GM21526 (cell line): ENCODE measurements around the gene EPS15.
"Not testable (repeated sequence)": the region's sequence is repeated elsewhere in the genome, so short reads cannot be mapped to it uniquely, and the experiment has no call there.

Experiments used
- ATAC-seq: cut with Tn5 transposase; IDR thresholded peaks from one replicate; pipeline ENCODE4 v1.9.1; 2021; ENCODE audit warnings: moderate library complexity; ENCODE audit not compliant: unreplicated experiment, low FRiP score

Gene EPS15

DNA sequence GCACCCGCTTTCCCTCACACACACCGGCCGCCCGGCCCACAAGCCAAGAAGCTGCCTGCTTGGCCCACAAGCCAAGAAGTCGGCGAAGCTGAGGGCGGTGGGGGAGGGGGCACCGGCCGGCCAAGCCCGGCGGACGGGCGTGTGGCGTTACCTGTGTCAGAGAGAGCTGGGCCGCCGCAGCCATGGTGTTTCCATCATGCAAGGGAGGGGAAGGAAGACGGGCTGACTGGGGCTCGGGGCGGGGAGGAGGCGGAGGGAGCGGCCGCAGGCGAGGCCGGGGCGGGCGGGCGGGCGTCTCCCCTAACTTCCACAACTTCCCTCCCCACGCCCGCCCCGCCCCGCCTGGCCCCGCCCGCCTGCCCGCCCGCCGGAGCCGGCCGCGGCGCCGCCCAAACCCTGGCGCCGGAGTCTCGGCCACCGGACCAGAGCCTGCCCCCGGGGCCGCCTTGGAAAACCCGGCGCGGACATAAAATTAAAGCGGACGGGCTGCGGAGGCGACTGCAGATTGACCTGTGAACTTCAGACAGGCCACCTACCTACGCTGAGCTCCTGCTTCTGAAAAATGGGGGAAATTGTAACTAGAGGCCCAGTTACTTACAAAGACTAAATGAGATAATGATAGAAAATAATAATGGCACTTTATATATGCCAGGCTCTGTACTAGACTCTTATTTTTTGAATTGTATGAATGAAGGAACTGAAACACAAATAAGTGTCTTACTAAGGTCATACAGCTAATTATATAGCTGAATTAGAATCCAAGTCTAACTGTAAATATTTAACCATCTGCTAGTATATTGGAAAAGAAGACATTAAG, at the start of gene EPS15:
EPS15 (minus strand) TSS at position 219 of the 817 bp plus-strand sequence; CDS start at position 184, 35 bp downstream.
- ATAC-seq, result peak; percentile 45

DNA sequence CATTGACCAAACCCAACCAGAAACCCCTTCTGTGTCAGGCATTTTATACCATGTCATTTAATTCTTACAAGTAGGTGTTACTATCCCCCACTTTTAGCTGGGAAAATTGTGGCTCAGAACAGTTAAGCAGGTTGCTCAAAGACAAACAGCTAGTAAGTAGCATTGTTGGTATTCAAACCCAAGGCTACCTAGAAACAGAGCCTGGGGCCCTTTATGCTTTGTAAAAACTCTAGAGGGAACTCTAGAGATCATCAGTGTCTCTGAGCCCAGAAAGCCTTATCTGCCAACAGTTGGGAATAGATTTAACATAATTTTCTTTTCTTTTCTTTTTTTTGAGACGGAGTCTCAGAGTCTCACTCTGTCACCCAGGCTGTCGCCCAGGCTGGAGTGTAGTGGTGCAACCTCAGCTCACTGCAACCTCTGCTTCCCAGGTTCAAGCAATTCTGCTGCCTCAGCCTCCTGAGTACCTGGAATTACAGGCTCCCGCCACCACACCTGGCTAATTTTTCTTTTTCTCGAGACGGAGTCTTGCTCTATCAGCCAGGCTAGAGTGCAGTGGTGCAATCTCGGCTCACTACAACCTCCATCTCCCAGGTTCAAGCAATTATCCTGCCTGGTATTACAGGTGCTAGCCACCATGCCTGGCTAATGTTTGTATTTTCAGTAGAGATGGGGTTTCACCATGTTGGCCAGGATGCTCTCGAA, 49.3 kb upstream of the EPS15 start:
- ATAC-seq, result no peak

DNA sequence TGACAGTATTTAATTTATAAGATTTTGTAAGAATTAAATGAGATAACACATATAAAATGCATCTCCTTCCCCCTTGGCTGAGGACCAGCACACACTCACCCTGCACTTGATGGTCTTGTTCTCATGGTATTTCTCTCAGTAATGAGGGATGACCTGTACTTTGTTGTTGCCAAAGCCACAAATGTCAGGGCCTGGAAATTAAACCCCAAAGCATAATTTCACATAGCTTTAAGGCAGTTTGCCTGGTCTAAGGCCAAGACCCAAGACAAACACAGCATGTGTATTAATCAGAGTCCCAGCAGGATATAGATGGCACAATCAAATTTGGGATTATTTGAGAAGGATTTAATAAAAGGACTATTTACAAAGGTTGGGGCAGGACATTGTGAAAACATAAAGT, 48.6 kb upstream of the EPS15 start:
- no peak for ATAC-seq

DNA sequence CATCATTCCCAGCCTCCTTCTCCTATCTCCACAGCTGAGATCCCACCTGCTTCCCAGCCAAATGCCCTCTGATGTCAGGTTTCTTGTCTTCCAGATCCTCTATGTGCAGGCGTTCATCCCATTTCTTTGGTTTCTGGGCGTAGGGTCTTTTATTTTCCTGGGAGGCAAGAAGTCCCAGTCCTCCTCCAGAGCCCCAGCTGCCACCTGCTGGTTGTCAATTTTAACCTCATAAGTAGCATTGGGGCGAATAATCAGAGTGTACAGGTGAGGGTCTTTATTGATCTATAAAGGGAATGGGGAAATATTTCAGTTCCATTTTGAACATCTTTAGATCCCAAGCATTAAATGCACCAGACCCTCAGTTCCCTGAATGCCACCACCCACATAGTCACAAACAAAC, 47.2 kb upstream of the EPS15 start:
- no peak for ATAC-seq

DNA sequence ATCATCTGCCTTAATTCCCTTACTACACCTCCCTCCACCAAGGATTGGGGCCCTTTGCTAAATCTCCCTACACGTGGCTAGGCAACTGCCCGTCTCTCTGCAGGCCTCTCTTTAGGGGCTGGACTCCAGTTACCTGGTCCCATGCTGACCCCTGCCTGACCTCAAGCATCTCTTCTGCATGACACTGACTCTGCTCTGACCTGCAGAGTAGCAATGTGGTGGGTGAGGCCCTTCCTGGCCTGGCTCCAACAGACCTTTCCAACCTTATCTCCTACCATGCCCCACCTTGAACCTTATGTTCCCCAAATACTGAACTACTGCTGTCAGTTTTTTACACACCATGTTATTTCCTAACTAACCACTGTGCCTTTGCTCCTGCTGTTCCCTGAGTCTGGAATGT, 45.9 kb upstream of the EPS15 start:
- no peak for ATAC-seq

DNA sequence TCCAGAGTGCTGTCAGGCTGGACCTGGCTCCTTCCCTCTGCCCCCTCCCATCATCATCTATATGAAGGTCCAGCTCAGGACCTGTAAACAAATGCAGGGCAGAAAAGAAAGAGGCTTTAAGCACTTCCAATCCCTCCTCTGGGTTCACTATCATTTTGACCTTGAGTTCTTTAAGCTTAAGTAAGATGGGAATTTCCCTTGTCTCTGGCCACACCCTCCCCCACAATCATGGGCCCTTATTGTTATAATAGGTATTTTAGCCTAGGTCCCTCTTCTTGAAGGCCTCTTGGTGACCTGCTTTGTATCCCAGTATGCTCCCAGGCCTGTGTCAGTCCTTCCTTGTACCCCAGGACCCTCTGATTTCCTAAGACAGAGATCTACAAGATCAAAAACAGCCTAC, 45.1 kb upstream of the EPS15 start:
- ATAC-seq, result no peak

DNA sequence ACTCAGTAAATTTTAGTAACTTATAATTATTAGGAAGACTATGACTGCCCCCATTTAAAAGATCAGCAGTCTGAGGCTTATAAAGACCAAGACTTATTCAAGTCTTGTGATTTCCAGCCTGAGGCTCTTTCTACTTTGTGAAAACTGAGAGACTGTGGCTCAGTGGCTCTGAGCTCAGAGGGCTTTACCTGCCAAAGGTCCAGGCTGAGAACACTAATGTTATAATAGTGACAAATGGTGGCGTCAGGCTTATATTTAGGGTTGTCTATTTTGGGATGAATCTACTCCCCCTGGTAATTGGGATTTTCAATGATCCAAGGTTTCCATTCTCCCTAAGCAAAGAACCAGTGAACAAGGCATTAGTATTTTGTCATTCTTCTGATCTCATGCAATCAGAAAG, 42.6 kb upstream of the EPS15 start:
- ATAC-seq, result no peak

DNA sequence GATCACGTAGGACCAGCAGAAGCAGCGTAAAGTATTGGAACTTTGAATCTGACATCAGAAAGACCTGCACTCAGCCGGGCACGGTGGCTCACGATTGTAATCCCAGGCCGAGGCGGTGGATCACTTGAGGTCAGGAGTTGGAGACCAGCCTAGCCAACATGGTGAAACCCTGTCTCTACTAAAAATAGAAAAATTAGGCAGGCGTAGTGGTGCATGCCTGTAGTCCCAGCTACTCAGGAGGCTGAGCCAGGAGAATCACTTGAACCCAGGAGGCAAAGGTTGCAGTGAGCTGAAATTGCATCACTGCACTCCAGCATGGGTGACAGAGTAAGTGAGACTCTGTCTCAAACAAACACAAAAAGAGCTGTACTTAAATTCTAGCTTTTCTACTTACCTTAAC, 41.8 kb upstream of the EPS15 start:
- not testable (repeated sequence) for ATAC-seq

DNA sequence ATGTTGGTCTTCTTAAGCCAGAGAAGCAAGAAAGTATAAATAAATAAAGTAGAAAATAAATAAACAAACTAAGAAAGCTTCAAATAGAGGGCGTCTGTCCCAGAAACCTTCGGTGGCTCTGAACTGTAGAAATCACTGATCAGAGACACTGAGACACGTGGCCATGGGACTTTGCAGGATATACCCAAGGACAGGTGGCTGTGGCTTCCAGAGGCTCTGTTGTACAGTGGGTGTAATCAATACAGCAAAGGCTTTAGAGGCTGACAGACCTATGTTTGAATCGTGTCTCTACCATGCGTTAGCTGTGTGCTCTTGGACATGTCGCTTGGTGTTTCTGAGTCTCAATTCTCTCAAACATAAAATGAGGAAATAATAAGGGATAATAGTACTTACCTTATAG, 41.0 kb upstream of the EPS15 start:
- ATAC-seq, result no peak

DNA sequence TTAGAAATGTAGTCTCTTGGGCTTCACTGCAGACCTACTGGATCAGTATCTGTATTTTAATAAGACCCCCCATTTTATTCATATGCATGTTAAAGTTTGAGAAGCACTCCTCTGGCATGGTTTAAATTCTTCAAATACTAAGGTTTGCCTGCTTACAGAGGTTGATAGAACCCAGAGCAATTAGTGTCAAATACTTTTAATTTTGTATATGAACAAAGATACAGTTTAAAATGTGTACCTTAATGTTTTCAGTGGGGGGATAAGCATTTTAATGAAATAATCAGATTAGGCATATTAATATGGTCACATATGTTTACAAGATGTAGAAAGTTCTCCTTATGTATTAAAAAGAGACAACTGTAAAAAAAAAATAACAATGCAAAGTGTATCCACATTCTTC, 40.4 kb upstream of the EPS15 start:
- no peak for ATAC-seq

DNA sequence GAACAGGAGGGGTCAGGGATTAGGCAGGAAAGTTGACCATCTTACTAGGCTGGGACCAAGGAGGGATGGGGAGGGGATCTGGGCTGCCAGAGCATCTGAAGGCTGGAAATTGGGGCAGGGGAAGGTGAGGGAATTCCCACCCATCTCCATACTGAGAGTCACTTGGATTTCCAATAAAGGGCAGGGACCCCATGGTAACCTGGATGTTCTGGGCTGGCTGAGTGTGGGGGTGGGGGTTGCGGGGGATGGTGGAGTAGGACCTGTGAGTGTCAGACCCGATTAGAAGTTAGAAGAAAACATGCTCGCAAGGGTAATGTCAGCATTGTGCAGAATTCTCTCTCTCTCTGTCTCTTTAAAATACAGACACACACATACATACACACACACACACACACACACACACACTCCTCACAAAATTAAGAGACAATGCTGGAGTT, 40.0 kb upstream of the EPS15 start:
- ATAC-seq, result no peak

DNA sequence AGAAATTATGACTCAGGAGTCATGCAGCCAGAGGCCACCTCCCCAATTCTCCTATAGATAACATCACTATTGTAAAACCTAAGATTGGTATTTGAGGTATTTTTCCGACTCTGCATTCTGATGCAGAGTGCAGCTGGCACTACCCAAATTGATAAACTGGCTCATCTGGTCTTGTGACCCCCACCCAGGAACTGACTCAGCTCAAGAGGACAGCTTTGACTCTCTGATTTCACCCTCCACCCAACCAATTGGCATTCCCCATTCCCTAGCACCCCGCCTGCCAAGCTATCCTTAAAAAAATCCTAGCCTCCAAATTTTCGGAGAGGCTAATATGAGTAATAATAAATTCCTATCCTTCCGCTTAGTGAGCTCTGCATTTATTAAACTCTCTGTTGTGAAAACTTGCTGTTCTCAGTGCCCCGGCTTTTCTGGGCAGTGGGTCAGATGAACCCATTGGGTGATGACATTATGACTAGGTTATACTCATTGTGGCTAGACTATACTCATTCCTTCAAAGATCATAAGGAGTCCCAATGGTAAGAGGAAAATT, 39.4 kb upstream of the EPS15 start:
- no peak for ATAC-seq

DNA sequence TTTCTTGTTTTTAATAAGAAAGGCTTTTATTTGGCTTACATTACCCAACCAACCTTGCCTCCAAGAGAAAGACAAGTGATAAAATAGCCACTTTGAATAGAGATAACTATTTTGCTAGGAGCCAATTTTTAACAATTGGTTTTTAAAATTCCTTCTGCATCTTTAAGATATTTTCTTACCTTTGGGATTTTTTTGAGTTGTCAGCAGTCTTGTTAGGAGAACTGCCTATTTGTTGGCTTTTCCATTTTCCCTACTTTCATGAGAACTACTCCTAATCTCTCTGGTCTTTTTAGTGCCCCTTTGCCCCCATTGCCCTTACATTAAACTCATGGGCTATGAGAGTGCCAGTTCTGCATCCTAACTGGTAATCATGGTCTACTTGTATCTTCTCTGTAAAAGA, 38.1 kb upstream of the EPS15 start:
- no peak for ATAC-seq

DNA sequence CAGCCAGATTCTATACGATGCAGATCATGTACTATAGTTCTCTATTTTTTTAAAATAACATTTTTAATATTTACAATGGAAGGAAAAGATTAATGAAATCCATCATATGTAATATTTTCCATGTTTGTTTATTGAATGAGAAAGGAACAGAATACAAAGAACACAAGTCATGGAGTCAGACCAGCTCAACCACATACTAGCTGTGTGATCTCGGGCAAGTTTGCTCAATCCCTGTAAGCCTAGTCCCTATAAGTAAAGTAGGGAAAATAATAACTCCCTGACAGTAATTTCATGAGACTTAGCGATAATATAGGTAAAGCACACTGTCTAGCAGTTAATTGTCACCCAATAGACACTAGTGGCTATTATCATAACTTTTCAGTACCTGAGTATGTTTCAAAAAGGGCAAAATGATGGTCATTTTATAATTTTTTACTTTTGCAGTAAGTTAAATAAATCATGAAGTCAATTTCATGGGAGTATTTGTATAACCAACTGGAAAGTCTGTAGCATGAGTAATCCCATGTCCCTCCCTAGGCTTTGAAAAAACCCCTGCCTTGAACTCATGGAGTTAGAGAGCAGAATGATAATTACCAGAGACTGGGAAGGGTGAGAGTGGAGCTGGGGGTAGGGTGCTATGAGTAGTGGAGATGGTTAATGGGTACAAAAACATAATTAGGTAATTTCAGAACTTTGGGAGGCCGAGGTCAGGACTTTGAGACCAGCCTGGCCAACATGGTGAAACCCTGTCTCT, 37.0 kb upstream of the EPS15 start:
- ATAC-seq, result no peak

DNA sequence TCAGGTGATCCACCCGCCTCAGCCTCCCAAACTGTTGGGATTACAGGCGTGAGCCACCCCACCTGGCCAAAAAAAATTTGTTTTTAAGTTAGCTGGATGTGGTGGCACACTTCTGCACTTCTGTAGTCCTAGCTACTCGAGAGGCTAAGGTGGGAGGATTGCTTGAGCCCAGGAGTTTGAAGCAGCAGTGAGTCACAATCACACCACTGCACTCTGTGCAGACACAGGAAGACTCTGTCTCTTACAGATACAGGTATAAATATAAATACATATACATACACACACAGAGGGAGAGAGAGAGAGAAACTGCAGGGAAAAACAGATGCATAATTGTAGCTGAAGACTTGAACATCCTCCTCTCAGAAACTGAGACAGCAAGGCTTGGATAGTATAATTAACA, 34.8 kb upstream of the EPS15 start:
- ATAC-seq, result no peak

DNA sequence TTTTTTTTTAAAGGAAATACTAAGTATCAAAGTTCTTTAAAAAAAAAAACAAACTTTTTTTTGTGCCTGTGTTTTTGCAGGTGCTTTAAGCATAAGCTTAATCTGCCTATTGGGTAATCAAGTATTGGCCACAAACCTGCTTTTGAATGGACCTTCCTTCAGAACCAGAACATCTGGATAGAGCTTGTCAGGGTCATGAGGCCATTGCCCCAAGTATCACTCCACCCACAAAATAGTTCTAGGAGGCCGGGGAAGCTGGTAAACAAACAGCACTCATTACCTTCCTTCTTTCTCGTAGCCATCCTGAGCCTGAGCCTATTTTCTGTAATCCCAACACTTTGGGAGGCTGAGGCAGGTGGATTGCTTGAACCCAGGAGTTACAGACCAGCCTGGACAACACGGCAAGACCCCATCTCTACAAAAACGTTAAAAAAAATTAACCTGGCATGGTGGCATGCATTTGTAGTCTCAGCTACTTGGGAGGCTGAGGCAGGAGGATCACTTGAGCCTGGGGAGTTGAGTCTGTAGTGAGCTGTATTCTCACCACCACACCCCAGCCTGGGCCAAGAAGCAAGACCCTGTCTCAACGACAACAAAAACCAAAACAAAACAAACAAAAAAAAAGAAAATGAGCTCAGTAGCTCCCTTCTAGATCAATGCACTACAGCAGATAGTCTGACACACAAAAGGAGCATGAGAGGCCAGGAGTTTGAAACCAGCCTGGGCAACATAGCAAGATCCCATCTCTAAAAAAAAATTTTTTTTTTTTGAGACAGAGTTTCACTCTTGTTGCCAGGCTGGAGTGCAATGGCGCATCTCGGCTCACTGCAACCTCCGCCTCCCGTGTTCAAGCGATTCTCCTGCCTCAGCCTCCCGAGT, 34.1 kb upstream of the EPS15 start:
- no peak for ATAC-seq

DNA sequence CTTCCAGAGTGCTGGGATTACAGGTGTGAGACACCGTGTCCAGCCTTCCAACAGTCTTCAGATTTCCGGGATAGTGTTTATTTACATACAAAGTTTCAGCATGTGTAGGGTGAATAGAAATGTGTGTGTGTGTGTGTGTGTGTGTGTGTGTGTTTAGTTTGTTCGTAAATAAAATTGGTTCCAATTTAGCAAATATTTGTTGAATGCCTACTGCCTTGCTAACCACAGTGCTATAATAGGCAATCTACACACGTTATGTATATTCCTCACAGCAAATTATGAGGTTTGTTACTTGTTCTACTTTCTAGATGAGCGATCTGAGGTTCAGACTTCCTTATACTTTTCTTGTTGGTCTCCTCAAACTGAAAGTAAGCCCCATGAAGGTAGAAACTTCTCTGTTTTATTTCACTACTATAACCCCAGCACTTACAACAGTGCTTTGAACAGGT, 32.8 kb upstream of the EPS15 start:
- no peak for ATAC-seq

DNA sequence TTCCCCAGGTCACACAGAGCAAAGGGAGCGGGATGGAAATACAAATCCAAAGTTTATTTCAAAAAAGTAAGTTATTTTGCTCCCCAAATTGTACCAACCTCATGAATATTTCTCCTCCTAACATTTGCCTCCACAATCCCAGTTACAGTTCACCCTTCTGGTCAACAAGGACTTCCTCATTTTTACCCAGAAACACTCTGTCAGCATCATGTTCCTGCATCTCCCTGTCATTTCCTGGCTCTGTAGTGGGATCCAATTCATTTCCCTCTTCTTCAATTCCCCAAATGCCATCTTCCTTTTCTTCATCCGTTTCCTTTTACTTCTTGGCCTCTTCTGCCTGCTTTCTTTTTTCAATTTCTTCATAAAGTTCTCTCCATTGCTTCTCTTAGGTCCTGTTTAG, 32.0 kb upstream of the EPS15 start:
- no peak for ATAC-seq

DNA sequence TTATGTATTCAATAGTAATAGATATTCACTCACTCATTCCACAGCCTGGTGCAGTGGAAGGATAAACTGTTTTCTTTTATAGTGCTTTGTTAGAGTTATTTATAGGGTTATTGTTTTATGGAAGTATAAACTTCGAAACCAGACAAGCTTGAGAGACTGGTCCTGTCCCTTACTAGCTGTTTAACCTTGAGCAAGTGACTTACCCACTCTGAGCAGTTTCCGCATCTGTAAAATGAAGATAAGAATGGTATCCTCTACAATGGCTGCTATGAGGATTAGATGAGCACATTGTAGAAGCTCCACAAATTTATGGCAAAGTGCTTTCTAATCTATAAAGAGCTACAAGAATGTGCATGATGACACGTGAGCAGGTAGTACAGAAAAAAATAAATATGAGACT, 30.8 kb upstream of the EPS15 start:
- ATAC-seq, result no peak

DNA sequence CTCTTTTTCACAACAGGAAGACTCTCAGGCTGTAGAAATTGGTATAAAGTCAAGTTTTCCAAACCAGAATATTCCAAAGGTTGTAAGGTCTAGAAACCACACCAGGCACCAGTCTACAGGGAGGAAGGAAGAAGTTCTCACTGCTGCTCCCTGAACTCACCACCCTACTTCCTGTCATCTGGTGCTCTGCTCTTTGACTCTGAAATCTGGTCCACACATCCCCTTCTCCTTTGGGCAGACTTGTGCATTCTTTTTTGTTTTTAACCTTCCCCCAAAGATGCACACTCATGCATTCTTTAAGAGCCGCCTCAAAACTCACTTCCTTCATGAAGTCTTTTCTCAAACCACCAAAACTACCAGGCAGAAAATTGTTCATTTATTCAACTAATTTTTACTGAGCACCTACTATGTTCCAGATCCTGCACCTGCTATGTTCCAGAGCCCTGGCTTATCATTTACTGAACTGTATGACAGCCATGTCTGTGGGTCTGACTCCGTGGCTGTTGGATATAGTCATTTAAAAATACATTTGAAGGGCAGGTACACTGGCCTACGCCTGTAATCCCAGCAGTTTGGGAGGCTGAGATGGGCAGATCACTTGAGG, 30.1 kb upstream of the EPS15 start:
- no peak for ATAC-seq
